ENCODE data around the gene SLFN11. TPM values are rescaled to one million over a fixed set of nuclear protein-coding genes. Genes with fewer than 3 reads are reported as not detected.

SLFN11 gene
- total RNA-seq, 4 donors from 2014 or later: 53.7 to 79.6 (median 61.8) TPM

Small RNAs within 50 kb of the gene (small RNA-seq; reads per million reads assigned to genes)
- gene AC060766.3 (not detected), gene AC060766.5 (not detected)

Other genes with a start within 250 kb of the SLFN11 start
- gene NLE1, start 231.3 kb downstream of the SLFN11 start, total RNA-seq: 10 to 100 TPM in 3 of 4 donors, 1 to 10 TPM in 1; 5.1 to 21.9 (median 14.7) TPM
- gene UNC45B, start 225.8 kb downstream of the SLFN11 start, total RNA-seq: not detected
- not detected for gene SLC35G3, start 179.2 kb downstream of the SLFN11 start, total RNA-seq
- gene SLFN5, start 130.5 kb downstream of the SLFN11 start, total RNA-seq: 10 to 100 TPM; 38.8 to 55.6 (median 39.2) TPM
- gene SLFN12, start 58.9 kb upstream of the SLFN11 start, total RNA-seq: 10 to 100 TPM; 11.1 to 15.0 (median 14.6) TPM
- 1 to 10 TPM; 3.1 to 9.6 (median 5.8) TPM for gene SLFN13, start 75.1 kb upstream of the SLFN11 start, total RNA-seq
- gene SLFN12L, start 164.1 kb upstream of the SLFN11 start, total RNA-seq: 10 to 100 TPM in 1 of 4 donors, 1 to 10 TPM in 3; 2.9 to 20.5 (median 4.1) TPM
- gene SLFN14, start 187.2 kb upstream of the SLFN11 start, total RNA-seq: not detected
- 1 to 10 TPM; 4.0 to 6.5 (median 5.9) TPM for gene PEX12, start 204.9 kb upstream of the SLFN11 start, total RNA-seq
- gene AP2B1, start 213.7 kb upstream of the SLFN11 start, total RNA-seq: 10 to 100 TPM; 62.0 to 77.2 (median 70.1) TPM

Measured in subcutaneous adipose tissue (tissue), 4 donors.